ENCODE data around the gene SLC8B1. TPM values are rescaled to one million over a fixed set of nuclear protein-coding genes. Genes with fewer than 3 reads are reported as not detected.

SLC8B1 gene
- polyA plus RNA-seq, 2 of the 4 experiments (the other 2 are of a cell fraction): 11.0 to 11.3 TPM

- ATAC-seq: no peak
- H3K4me2 ChIP-seq: no peak overlapping the region
- ChIA-PET POLR2A (no interaction called here), CTCF (no interaction called here)
- TF ChIP-seq NPAS2 (CRISPR knock-in tag; IDR thresholded peaks at IDR 0.05; ENCODE audit: borderline replicate concordance): no peak
- no peak for TF ChIP-seq NR3C1 (IDR thresholded peaks at IDR 0.05)
- no peak for TF ChIP-seq TFCP2L1 (CRISPR knock-in tag; IDR thresholded peaks at IDR 0.05)
- no peak for TF ChIP-seq CBX8 (IDR thresholded peaks at IDR 0.05)
- TF ChIP-seq ZSCAN20 (CRISPR knock-in tag; IDR thresholded peaks at IDR 0.05): no peak
- no peak for TF ChIP-seq E2F6 (IDR thresholded peaks at IDR 0.05; ENCODE audit: borderline replicate concordance, low read depth)
- no peak for TF ChIP-seq POLR2AphosphoS2 (conservative IDR thresholded peaks at IDR 0.05; ENCODE audit: low read length)
- no peak for TF ChIP-seq NFE2L2 (conservative IDR thresholded peaks at IDR 0.05; ENCODE audit: low read length)
- no peak for TF ChIP-seq SMC3 (IDR thresholded peaks at IDR 0.05)
- no peak for TF ChIP-seq HEYL (CRISPR knock-in tag; IDR thresholded peaks at IDR 0.05)
- no peak for FAIRE-seq
- H3K27ac ChIP-seq: no peak overlapping the region
- WGBS (ENCODE audit: missing lambda C conversion rate): 87% methylated on average over 11 of the region's 11 CpGs
- peaks cover 3% of the 10 kb centered on the region; the same call in 1 of the 3 replicates for H3K4me1 ChIP-seq
- DNase-seq (ENCODE audit: low read depth in 1 of 2, low spot score in 1 of 2): no peak
- no peaks in the 10 kb centered on the region for H3K9me3 ChIP-seq
- no peak overlapping the region for H3K4me3 ChIP-seq
These were observed 64.2 kb downstream of the SLC8B1 start for GRCh38 chr12:113270709-113271009.

GRCh38 chr12:113269257-113269943 is 65.5 kb downstream of the SLC8B1 start:
- WGBS (ENCODE audit: missing lambda C conversion rate): 94% methylated on average over 12 of the region's 12 CpGs
- ChIA-PET POLR2A (no interaction called here), CTCF (interaction anchor here (1.0 kb wide), 1 partner anchor 8 kb away, joined by 4 read pairs; no protein-coding TSS in a partner anchor)
- no peak overlapping the region for H3K4me2 ChIP-seq
- ATAC-seq (no peak), FAIRE-seq (no peak), DNase-seq (ENCODE audit: low read depth in 1 of 2, low spot score in 1 of 2) (no peak)
- no peak overlapping the region for H3K27ac ChIP-seq
- H3K4me1 ChIP-seq: peaks cover 3% of the 10 kb centered on the region; the same call in 1 of the 3 replicates
- H3K4me3 ChIP-seq: no peak overlapping the region
- no peaks in the 10 kb centered on the region for H3K9me3 ChIP-seq
- TF ChIP-seq RAD21 (conservative IDR thresholded peaks at IDR 0.05 in 1 of 2, IDR thresholded peaks at IDR 0.05 in 1 of 2) (no peak), ELK1 (IDR thresholded peaks at IDR 0.05; ENCODE audit: low read depth, low read length) (no peak), JUN (IDR thresholded peaks at IDR 0.05) (no peak), EHMT2 (IDR thresholded peaks at IDR 0.05; ENCODE audit: low read depth) (no peak), MAZ (IDR thresholded peaks at IDR 0.05; ENCODE audit: borderline replicate concordance, low read depth, low read length) (no peak), E2F6 (IDR thresholded peaks at IDR 0.05; ENCODE audit: borderline replicate concordance, low read depth) (no peak), REST (IDR thresholded peaks at IDR 0.05) (no peak), USF2 (IDR thresholded peaks at IDR 0.05) (no peak)
